AG04450 (cell line): ENCODE results near the gene SGK2. TPM values are rescaled to one million over a fixed set of nuclear protein-coding genes. Genes with fewer than 3 reads are reported as not detected.

Experiments
- CTCF ChIA-PET: fragments of 300-600, 350-600 bp; formaldehyde crosslinking; extraction: SDS; loops from one replicate; lab custom pipeline; 2022; ENCODE audit warnings: antibody characterized with exemption, inconsistent platforms; lab: Charles Lee
- POLR2A ChIA-PET: fragments of 350-600 bp; formaldehyde crosslinking; extraction: SDS; loops from one replicate; lab custom pipeline; 2021; ENCODE audit warnings: antibody characterized with exemption, inconsistent platforms; lab: Yijun Ruan, JAX
- DNase-seq: peaks from one replicate; pipeline ENCODE4 v3.0.0-alpha.2; 2011; ENCODE audit warnings: low read depth, low spot score
- H3K27ac ChIP-seq: one replicate; pipeline ENCODE4 v1.5.1; 2012; ENCODE audit warnings: low read depth, low read length, control low read depth
- H3K27me3 ChIP-seq: one replicate; pipeline ENCODE4 v1.6.0; 2012; ENCODE audit warnings: low read length; ENCODE audit not compliant: control insufficient read depth, insufficient read depth
- H3K4me3 ChIP-seq: 2 replicates; pipeline ENCODE4 v1.5.1; 2011; ENCODE audit warnings: mild to moderate bottlenecking, low read depth, low read length, control low read depth
- H3K9me3 ChIP-seq: 2 replicates; pipeline ENCODE4 v1.5.1; 2012; ENCODE audit warnings: low read length; ENCODE audit not compliant: control insufficient read depth, insufficient read depth
- polyA plus RNA-seq: library from polyadenylated mRNA; depleted of rRNA; stranded (reverse); fragments of >200 nt; gene quantifications from 2 replicates; pipeline ENCODE4 v1.2.3, GENCODE V29; 2011
- TF ChIP-seq, protein P1 (sequence below): IDR thresholded peaks from 2 replicates; pipeline ENCODE4 v1.5.1; 2011; ENCODE audit warnings: low read depth, low read length, control low read depth, inconsistent platforms

Gene SGK2
- polyA plus RNA-seq, 1 experiment: 0.12 TPM

DNA sequence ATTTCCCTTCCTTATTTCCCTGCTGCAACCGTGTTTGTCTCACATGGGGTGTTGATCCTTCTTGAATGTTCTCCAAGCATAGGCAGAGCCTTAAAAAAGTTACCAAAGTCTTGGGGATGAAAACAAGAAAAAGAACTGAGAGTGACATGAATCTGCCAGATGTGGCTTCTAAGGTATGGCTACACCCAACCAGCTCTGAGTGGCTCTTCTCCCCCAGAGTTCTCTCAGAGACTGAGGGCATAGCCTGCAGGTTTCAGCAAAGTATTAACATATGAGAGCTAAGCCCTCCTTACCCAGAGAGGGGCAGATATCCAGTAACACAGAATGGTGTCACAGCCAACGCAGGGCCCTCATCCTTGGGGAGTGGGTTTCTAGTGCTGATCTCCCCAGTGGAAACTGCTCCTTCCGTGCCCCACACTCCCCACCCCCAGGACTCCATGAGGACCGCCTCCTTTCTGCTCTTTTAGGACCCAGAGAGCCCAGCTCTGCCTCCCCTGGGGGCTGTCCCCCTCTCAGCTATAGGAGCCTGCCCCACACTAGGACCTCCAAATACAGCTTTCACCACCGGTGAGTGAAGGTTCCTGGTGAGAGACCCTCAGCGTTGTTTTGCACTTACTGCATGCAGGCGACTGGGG lies 23.3 kb upstream of the SGK2 start:
- CTCF ChIA-PET: interaction anchor here (1.0 to 2.3 kb wide), 5 partner anchors 52 to 556 kb away, joined by 3 to 8 read pairs (median 5); no protein-coding TSS in a partner anchor

DNA sequence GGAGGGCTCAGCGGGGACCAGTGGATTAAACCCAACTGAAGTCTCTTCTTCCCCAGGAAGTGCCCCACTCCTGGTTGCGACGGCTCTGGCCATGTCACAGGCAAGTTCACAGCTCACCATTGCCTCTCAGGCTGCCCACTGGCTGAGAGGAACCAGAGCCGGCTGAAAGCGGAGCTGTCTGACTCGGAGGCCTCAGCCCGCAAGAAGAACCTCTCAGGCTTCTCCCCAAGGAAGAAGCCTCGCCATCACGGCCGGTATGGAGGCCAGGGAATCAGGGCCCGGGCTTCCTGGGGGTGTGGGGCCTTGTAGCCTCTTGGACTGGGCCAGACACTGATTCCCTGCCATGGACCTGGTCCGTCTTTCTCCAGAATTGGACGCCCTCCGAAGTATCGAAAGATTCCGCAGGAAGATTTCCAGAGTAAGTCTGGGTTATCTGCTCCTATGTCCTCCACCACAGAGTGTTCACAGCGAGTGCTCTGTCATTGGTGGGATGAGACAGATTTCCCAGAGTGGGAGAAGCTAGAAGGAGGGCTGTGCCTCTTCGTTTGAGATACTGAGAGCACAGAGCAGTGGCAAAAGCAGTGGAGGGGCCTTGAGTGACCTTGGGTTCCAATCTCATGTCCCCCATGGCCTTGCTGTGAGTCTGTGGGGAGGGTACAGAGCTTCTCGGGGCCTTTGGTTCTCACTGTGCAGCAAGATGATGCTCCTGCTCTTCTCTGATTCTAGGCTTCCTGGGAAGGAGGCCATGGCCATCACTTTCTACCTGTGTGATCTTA lies 22.6 kb upstream of the SGK2 start:
- H3K27me3 ChIP-seq: no peaks in the 10 kb centered on the region
- no peaks in the 10 kb centered on the region for H3K9me3 ChIP-seq
- CTCF ChIA-PET: interaction anchor here (0.5 to 2.5 kb wide), 8 partner anchors 22 to 556 kb away, joined by 3 to 13 read pairs (median 6); partner anchors contain the start of gene SGK2
- H3K27ac ChIP-seq: no peak overlapping the region
- POLR2A ChIA-PET: interaction anchor here (0.5 kb wide), 1 partner anchor 41 kb away, joined by 3 read pairs; no protein-coding TSS in a partner anchor
- TF ChIP-seq, protein P1, sequence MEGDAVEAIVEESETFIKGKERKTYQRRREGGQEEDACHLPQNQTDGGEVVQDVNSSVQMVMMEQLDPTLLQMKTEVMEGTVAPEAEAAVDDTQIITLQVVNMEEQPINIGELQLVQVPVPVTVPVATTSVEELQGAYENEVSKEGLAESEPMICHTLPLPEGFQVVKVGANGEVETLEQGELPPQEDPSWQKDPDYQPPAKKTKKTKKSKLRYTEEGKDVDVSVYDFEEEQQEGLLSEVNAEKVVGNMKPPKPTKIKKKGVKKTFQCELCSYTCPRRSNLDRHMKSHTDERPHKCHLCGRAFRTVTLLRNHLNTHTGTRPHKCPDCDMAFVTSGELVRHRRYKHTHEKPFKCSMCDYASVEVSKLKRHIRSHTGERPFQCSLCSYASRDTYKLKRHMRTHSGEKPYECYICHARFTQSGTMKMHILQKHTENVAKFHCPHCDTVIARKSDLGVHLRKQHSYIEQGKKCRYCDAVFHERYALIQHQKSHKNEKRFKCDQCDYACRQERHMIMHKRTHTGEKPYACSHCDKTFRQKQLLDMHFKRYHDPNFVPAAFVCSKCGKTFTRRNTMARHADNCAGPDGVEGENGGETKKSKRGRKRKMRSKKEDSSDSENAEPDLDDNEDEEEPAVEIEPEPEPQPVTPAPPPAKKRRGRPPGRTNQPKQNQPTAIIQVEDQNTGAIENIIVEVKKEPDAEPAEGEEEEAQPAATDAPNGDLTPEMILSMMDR: no peak
- no peak overlapping the region for H3K4me3 ChIP-seq
- DNase-seq: no peak

More for the DNA sequence above, 23.3 kb upstream of the SGK2 start:
- H3K27me3 ChIP-seq: no peaks in the 10 kb centered on the region
- TF ChIP-seq, protein P1: no peak
- H3K4me3 ChIP-seq: no peak overlapping the region
- no peak for DNase-seq
- no peaks in the 10 kb centered on the region for H3K9me3 ChIP-seq
- POLR2A ChIA-PET: no interaction called here
- no peak overlapping the region for H3K27ac ChIP-seq

DNA sequence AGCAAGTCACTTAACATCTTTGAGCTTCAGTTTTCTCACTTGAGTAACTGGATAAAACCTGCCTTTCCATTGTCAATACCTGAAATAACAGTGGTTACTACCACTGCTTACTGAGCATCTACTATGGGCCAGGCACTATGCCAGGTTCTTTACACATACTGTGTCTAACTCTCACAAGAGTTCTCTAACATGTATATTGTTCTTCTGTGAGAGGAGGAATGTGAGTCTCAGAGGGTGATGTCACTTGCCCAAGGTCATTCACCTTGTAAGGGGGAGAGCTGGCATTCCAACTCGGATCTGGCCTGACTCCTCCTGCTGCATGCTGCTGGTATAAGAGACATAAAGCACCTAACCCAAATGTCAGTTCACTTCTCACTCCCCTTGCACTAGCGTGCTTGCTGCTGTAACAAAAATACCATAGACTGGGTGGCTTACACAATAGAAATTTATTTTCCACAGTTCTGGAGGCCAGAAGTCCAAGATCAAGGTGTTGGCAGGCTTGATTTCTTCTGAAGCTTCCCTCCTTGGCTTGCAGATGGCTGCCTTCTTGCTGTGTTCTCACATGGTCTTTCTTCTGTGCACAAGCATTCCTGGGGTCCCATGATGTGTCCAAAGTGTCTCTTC lies 21.9 kb upstream of the SGK2 start:
- ChIA-PET CTCF (interaction anchor here (0.9 to 2.5 kb wide), 11 partner anchors 15 to 555 kb away, joined by 3 to 13 read pairs (median 5); partner anchors contain the start of gene SGK2), POLR2A (interaction anchor here (0.5 kb wide), 1 partner anchor 41 kb away, joined by 3 read pairs; no protein-coding TSS in a partner anchor)
- no peaks in the 10 kb centered on the region for H3K27me3 ChIP-seq
- TF ChIP-seq, protein P1: no peak
- DNase-seq: no peak
- H3K9me3 ChIP-seq: no peaks in the 10 kb centered on the region
- no peak overlapping the region for H3K27ac ChIP-seq
- H3K4me3 ChIP-seq: no peak overlapping the region

DNA sequence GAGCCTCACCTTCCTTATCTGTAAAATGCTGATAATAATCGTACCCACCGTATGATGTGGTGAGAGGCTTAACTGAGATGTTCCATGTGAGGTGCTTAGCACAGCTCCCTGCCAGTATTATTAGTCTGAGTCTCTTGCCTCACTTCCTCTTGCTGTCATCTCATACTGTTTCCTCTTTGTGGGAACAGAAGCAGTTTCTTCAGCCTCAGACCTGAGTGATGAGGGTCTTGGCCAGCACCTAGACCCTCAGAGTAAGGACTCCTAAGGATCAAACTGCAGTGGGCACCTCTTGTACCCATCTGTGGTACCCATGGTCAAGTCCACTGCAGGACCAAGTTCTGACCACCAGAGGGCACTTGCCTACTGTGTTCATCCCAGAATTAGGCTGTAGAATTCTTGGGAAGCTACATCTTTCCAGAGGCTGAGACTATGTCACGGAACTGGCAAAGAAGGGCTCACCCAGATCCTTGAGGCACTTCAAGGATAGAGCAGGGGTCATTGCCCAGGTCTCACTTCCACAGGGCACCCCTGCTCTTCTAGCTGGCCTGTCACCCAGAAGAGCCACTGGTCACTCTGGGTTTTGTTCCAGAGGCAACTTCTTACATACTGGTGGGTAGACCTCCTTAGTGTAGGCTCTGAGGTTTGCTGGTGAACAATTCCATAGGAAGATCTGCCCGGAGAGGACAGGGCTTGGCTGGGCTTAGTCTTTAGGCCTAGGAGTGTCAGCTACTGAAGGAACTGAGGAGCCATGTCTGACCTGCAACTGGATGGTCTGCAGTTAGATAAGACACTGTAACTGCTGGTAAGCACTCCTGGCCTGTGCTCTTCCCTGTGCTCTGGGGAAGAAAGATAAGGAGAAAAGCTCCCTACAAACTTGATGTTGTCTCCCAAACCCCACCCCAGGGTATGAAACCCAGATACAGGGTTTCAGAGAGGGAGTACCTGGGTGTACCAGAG lies 20.6 kb upstream of the SGK2 start:
- ChIA-PET POLR2A (interaction anchor here (1.0 kb wide), 1 partner anchor 52 kb away, joined by 7 read pairs; the partner anchor contains the start of gene IFT52), CTCF (interaction anchor here (0.5 to 2.8 kb wide), 46 partner anchors 8 to 606 kb away, joined by 3 to 35 read pairs (median 4); partner anchors contain the start of gene IFT52)
- Histone ChIP-seq H3K4me3 (no peak overlapping the region), H3K27ac (no peak overlapping the region), H3K27me3 (no peaks in the 10 kb centered on the region), H3K9me3 (no peaks in the 10 kb centered on the region)
- TF ChIP-seq, protein P1: peak; percentile 92
- DNase-seq: peak; percentile 24
